H9 (cell line): ENCODE measurements around the gene FOXF2. TPM values are rescaled to one million over a fixed set of nuclear protein-coding genes. Genes with fewer than 3 reads are reported as not detected.
A peak's percentile ranks its signal among the peaks of the same experiment; 100 is the strongest.

Source experiments
- DNase-seq: peaks from one replicate; pipeline ENCODE4 v3.0.0-alpha.2; 2017
- H2AFZ ChIP-seq: one replicate; pipeline ENCODE4 v1.6.1; 2013; ENCODE audit warnings: mild to moderate bottlenecking, low read length, control low read depth, moderate library complexity
- H2AK5ac ChIP-seq: 2 replicates; pipeline ENCODE4 v1.6.1; 2013; ENCODE audit warnings: low read length, control low read depth, mixed read lengths; ENCODE audit not compliant: insufficient read length
- H2BK120ac ChIP-seq: one replicate; pipeline ENCODE4 v1.6.1; 2013; ENCODE audit warnings: low read depth, mild to moderate bottlenecking, low read length, control low read depth, inconsistent platforms; ENCODE audit not compliant: poor library complexity, severe bottlenecking
- H2BK12ac ChIP-seq: 2 replicates; pipeline ENCODE4 v1.6.1; 2013; ENCODE audit warnings: low read length, control low read depth, mixed read lengths, low read depth; ENCODE audit not compliant: insufficient read length
- H2BK15ac ChIP-seq: 2 replicates; pipeline ENCODE4 v1.6.1; 2013; ENCODE audit warnings: low read depth, low read length, control low read depth
- H2BK20ac ChIP-seq: one replicate; pipeline ENCODE4 v1.6.1; 2013; ENCODE audit warnings: low read depth, mild to moderate bottlenecking, low read length, control low read depth, inconsistent platforms; ENCODE audit not compliant: poor library complexity, severe bottlenecking
- H2BK5ac ChIP-seq: 2 replicates; pipeline ENCODE4 v1.6.1; 2013; ENCODE audit warnings: low read length, control low read depth, mixed read lengths; ENCODE audit not compliant: insufficient read length
- H3K14ac ChIP-seq: 2 replicates; pipeline ENCODE4 v1.6.1; 2013; ENCODE audit warnings: low read length, control low read depth; ENCODE audit not compliant: insufficient read depth
- H3K18ac ChIP-seq: 2 replicates; pipeline ENCODE4 v1.6.1; 2013; ENCODE audit warnings: low read depth, mild to moderate bottlenecking, mixed read lengths, low read length, control low read depth; ENCODE audit not compliant: insufficient read length
- H3K23ac ChIP-seq: 2 replicates; pipeline ENCODE4 v1.6.1; 2013; ENCODE audit warnings: low read length, control low read depth, mixed read lengths, low read depth; ENCODE audit not compliant: insufficient read length
- H3K23me2 ChIP-seq: 2 replicates; pipeline ENCODE4 v1.6.1; 2013; ENCODE audit warnings: low read depth, mild to moderate bottlenecking, mixed read lengths, low read length, control low read depth; ENCODE audit not compliant: insufficient read length, poor library complexity, severe bottlenecking
- H3K27ac ChIP-seq: 2 replicates; pipeline ENCODE4 v1.5.1; 2013; ENCODE audit warnings: low read length, control low read depth, mixed read lengths, low read depth; ENCODE audit not compliant: insufficient read length
- H3K27me3 ChIP-seq: 2 replicates; pipeline ENCODE4 v1.6.1; 2013; ENCODE audit warnings: low read length, control low read depth, inconsistent platforms; ENCODE audit not compliant: insufficient read depth
- H3K4ac ChIP-seq: 2 replicates; pipeline ENCODE4 v1.6.1; 2013; ENCODE audit warnings: low read depth, mild to moderate bottlenecking, control low read depth, inconsistent platforms, low read length, moderate library complexity
- H3K4me1 ChIP-seq: 2 replicates; pipeline ENCODE4 v1.6.1; 2013; ENCODE audit warnings: low read length, control low read depth, inconsistent platforms; ENCODE audit not compliant: insufficient read depth
- H3K4me2 ChIP-seq: 2 replicates; pipeline ENCODE4 v1.6.1; 2013; ENCODE audit warnings: low read length, control low read depth, mixed read lengths; ENCODE audit not compliant: insufficient read length, insufficient read depth
- H3K56ac ChIP-seq: 2 replicates; pipeline ENCODE4 v1.6.1; 2013; ENCODE audit warnings: low read depth, mild to moderate bottlenecking, mixed read lengths, low read length, control low read depth; ENCODE audit not compliant: insufficient read length
- H3K79me1 ChIP-seq: 2 replicates; pipeline ENCODE4 v1.6.1; 2013; ENCODE audit warnings: low read depth, mild to moderate bottlenecking, moderate library complexity, low read length, control low read depth, inconsistent platforms; ENCODE audit not compliant: insufficient read depth, poor library complexity, severe bottlenecking
- H3K79me2 ChIP-seq: 2 replicates; pipeline ENCODE4 v1.6.1; 2013; ENCODE audit warnings: low read length, control low read depth, inconsistent platforms; ENCODE audit not compliant: insufficient read depth
- H3K9ac ChIP-seq: 2 replicates; pipeline ENCODE4 v1.6.1; 2013; ENCODE audit warnings: low read length, control low read depth, mixed read lengths; ENCODE audit not compliant: insufficient read length; ENCODE audit errors: extremely low read depth
- H3K9me3 ChIP-seq: one replicate; pipeline ENCODE4 v1.6.1; 2013; ENCODE audit warnings: low read depth, low read length, inconsistent platforms; ENCODE audit not compliant: control insufficient read depth
- H3T11ph ChIP-seq: one replicate; pipeline ENCODE4 v1.6.1; 2013; ENCODE audit warnings: mild to moderate bottlenecking, low read length, control low read depth, inconsistent platforms
- H4K20me1 ChIP-seq: one replicate; pipeline ENCODE4 v1.6.1; 2013; ENCODE audit not compliant: control insufficient read depth, insufficient read length, insufficient read depth
- H4K5ac ChIP-seq: 2 replicates; pipeline ENCODE4 v1.6.1; 2013; ENCODE audit warnings: low read depth, mild to moderate bottlenecking, mixed read lengths, low read length, control low read depth; ENCODE audit not compliant: insufficient read length
- H4K8ac ChIP-seq: replicated peaks from 2 replicates; pipeline ENCODE4 v1.6.1; 2013; ENCODE audit warnings: low read length, control low read depth, mixed read lengths, low read depth; ENCODE audit not compliant: insufficient read length
- H4K91ac ChIP-seq: 2 replicates; pipeline ENCODE4 v1.6.1; 2013; ENCODE audit warnings: low read depth, mild to moderate bottlenecking, moderate library complexity, mixed read lengths, low read length, control low read depth; ENCODE audit not compliant: insufficient read length
- H3K27ac Mint-ChIP-seq, 3 experiments: 2 replicates in 2 of 3; 3 replicates in 1 of 3; pipeline ENCODE4 v1.8.0; 2020 to 2021; ENCODE audit warnings: mixed read lengths in 3 of 3, mild to moderate bottlenecking in 1 of 3, moderate library complexity in 1 of 3
- H3K27me3 Mint-ChIP-seq: 2 replicates; pipeline ENCODE4 v1.8.0; 2021; ENCODE audit warnings: low read depth, mild to moderate bottlenecking, moderate library complexity, mixed read lengths
- H3K36me3 Mint-ChIP-seq, 3 experiments: 2 replicates in 2 of 3; 3 replicates in 1 of 3; pipeline ENCODE4 v1.8.0; 2020 to 2021; ENCODE audit warnings: low read depth in 3 of 3, mixed read lengths in 3 of 3; ENCODE audit not compliant: insufficient read depth in 1 of 3
- H3K4me1 Mint-ChIP-seq, 2 experiments: 2 replicates each; pipeline ENCODE4 v1.8.0; 2020; ENCODE audit warnings: mixed read lengths in 2 of 2
- H3K4me3 Mint-ChIP-seq, 2 experiments: 2 replicates in 1 of 2; 3 replicates in 1 of 2; pipeline ENCODE4 v1.8.0; 2020 to 2021; ENCODE audit warnings: mild to moderate bottlenecking in 2 of 2, mixed read lengths in 2 of 2, moderate library complexity in 1 of 2
- H3K9me3 Mint-ChIP-seq, 2 experiments: 2 replicates in 1 of 2; 3 replicates in 1 of 2; pipeline ENCODE4 v1.8.0; 2020; ENCODE audit warnings: mild to moderate bottlenecking in 2 of 2, mixed read lengths in 2 of 2, moderate library complexity in 1 of 2
- WGBS: extraction: QIAGEN DNeasy Blood & Tissue Kit; methylation state at CpG from one replicate; pipeline ENCODE4 v1.1.7; 2013; ENCODE audit warnings: missing lambda C conversion rate, low lambda C conversion rate, mixed read lengths; ENCODE audit not compliant: insufficient read length; ENCODE audit errors: extremely low coverage; 5-methylcytosine and 5-hydroxymethylcytosine counted together
- total RNA-seq: library from RNA; stranded (reverse); gene quantifications from 2 replicates; pipeline ENCODE4 v1.2.1, GENCODE V29; 2021
- TF ChIP-seq, protein P1 (sequence below): fragments of 200-600 bp; sonication (generic); conservative IDR thresholded peaks from 3 replicates; pipeline ENCODE4 v1.8.0; 2021; ENCODE audit warnings: antibody characterized with exemption, mild to moderate bottlenecking

Gene FOXF2
- total RNA-seq, 1 experiment from 2014 or later = not detected

DNA sequence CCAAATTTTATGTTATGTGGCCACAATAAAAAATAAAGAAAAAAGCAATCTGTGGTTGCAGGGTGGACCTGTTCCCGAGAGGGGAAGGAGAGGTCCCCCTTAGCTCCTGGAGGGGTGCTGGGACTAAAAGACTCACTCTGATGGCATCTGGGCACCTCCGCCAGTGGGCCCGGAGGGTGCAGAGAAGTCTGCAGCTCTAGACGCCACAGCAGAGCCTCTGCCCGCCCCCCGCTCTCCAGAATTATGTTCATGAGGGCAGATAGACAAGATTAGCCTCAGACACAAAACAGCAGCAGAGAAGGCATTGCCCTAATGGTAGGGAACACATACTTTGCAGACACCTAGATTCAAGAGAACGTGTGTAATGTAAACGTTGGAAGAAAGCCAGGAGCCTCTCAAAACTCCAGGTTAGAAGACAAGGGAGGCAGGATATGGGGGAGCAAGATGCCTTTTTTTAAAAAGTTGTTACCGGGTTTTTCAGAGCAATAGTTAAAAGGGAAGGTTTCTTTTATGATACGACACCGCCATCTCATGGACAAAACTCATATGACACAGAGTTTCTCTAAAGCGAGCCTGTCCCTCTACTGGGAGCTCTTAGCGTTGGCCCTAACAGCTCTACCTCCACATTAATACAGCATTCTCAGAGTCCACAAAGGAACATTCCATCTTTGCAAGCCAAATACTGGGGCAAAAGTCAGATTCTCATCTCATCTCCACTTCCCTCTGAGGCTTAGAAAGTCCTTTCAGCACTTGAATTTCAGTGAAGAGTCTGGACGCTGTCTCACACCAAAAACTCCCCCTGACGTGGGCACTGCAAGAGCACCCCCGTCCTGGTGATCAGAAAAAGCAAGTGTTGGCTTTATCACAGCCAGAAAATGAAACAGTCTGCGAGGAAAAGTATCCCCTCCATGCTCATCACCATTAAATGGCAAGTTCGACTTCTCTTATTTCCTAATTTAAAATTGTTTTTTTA, 47.2 kb downstream of the FOXF2 start:
- no peak overlapping the region for H3K56ac ChIP-seq
- peak; percentile 44 for DNase-seq

More for the DNA sequence above, 47.2 kb downstream of the FOXF2 start:
- Mint-ChIP-seq H3K27me3 (peaks cover 39% of the 10 kb centered on the region), H3K4me1 (peaks cover 22 to 27% of the 10 kb centered on the region in 2 experiments), H3K9me3 (peaks cover 16 to 18% of the 10 kb centered on the region in 2 experiments), H3K4me3 (no peak overlapping the region), H3K27ac (no peak overlapping the region), H3K36me3 (peaks cover 4 to 14% (median 8%) of the 10 kb centered on the region in 3 experiments; a peak in 4 of 7 replicates)
- Histone ChIP-seq H3K4ac (no peak overlapping the region), H3K9me3 (no peaks in the 10 kb centered on the region), H3K23me2 (no peaks in the 10 kb centered on the region), H2BK15ac (no peak overlapping the region), H3K4me1 (peaks cover 4% of the 10 kb centered on the region; the same call in 1 of the 2 replicates), H2BK20ac (no peak overlapping the region), H3T11ph (no peak overlapping the region), H4K20me1 (no peaks in the 10 kb centered on the region), H3K14ac (no peak overlapping the region), H4K91ac (no peak overlapping the region), H2BK120ac (no peak overlapping the region), H3K27me3 (no peaks in the 10 kb centered on the region), H2AK5ac (no peak overlapping the region), H2BK12ac (no peak overlapping the region), H4K5ac (no peak overlapping the region), H2BK5ac (no peak overlapping the region), H3K9ac (no peak overlapping the region), H3K18ac (no peak overlapping the region), H3K4me2 (no peak overlapping the region), H3K79me2 (no peaks in the 10 kb centered on the region), H3K27ac (no peak overlapping the region), H3K23ac (no peak overlapping the region), H3K79me1 (no peaks in the 10 kb centered on the region), H4K8ac (no peak overlapping the region), H2AFZ (no peak overlapping the region)
- WGBS = no CpG with 5 or more reads among the region's 18 CpGs
- TF ChIP-seq, protein P1, sequence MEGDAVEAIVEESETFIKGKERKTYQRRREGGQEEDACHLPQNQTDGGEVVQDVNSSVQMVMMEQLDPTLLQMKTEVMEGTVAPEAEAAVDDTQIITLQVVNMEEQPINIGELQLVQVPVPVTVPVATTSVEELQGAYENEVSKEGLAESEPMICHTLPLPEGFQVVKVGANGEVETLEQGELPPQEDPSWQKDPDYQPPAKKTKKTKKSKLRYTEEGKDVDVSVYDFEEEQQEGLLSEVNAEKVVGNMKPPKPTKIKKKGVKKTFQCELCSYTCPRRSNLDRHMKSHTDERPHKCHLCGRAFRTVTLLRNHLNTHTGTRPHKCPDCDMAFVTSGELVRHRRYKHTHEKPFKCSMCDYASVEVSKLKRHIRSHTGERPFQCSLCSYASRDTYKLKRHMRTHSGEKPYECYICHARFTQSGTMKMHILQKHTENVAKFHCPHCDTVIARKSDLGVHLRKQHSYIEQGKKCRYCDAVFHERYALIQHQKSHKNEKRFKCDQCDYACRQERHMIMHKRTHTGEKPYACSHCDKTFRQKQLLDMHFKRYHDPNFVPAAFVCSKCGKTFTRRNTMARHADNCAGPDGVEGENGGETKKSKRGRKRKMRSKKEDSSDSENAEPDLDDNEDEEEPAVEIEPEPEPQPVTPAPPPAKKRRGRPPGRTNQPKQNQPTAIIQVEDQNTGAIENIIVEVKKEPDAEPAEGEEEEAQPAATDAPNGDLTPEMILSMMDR = peak; percentile 90
